IMR-90 (cell line): ENCODE measurements around the gene ALX4.

Experiments used
- CTCF ChIP-seq: conservative IDR thresholded peaks from 2 replicates; pipeline ENCODE4 v1.5.1; 2012; ENCODE audit warnings: mild to moderate bottlenecking, low read depth, low read length, improper control_type of control experiment
- RAD21 ChIP-seq: IDR thresholded peaks from 2 replicates; pipeline ENCODE4 v1.6.1; 2012; ENCODE audit warnings: low read length, improper control_type of control experiment
- SMC3 ChIP-seq: fragments of 150-350 bp; IDR thresholded peaks from 2 replicates; pipeline ENCODE4 v1.6.1; 2016; ENCODE audit warnings: low read depth, mild to moderate bottlenecking, antibody characterized with exemption, low read length, moderate library complexity

GRCh38 chr11:44213148-44213547, 96.8 kb downstream of the ALX4 start:
- TF ChIP-seq CTCF = no peak
- no peak for TF ChIP-seq SMC3
- TF ChIP-seq RAD21 = no peak
